ENCODE results near the gene EPHA7. TPM values are rescaled to one million over a fixed set of nuclear protein-coding genes. Genes with fewer than 3 reads are reported as not detected.

The EPHA7 gene
- total RNA-seq, 4 donors from 2014 or later = 158 to 262 (median 219) TPM

GRCh38 chr6:93327857-93328256, 91.5 kb downstream of the EPHA7 start:
- H3K9me3 ChIP-seq = no peaks in the 10 kb centered on the region
- 68% methylated on average over 3 of the region's 3 CpGs for WGBS
- no peaks in the 10 kb centered on the region for H3K27me3 ChIP-seq
- no peak for DNase-seq (ENCODE audit: extremely low spot score)
- no peaks in the 10 kb centered on the region for H3K36me3 ChIP-seq
- H3K27ac ChIP-seq (replicated peaks in 1 of 4) = no peak overlapping the region
- TF ChIP-seq POLR2A (IDR thresholded peaks at IDR 0.05; ENCODE audit: low read depth) (no peak), POLR2AphosphoS5 (IDR thresholded peaks at IDR 0.05) (no peak), CTCF (IDR thresholded peaks at IDR 0.05) (no peak), EP300 (IDR thresholded peaks at IDR 0.05) (no peak)
- peaks cover 0 to 23% (median 10%) of the 10 kb centered on the region in 4 donors for H3K4me1 ChIP-seq
- no peak overlapping the region for H3K4me3 ChIP-seq
- intact Hi-C loops (cut with DNase I) = no loop called here

- WGBS = 90% methylated on average over 3 of the region's 3 CpGs
- TF ChIP-seq POLR2A (IDR thresholded peaks at IDR 0.05; ENCODE audit: low read depth) (no peak), CTCF (IDR thresholded peaks at IDR 0.05) (no peak), EP300 (IDR thresholded peaks at IDR 0.05) (no peak)
- Histone ChIP-seq H3K4me3 (no peak overlapping the region), H3K27ac (replicated peaks in 1 of 4) (no peak overlapping the region), H3K27me3 (no peaks in the 10 kb centered on the region), H3K9me3 (no peaks in the 10 kb centered on the region), H3K4me1 (peaks cover 0 to 23% (median 10%) of the 10 kb centered on the region in 4 donors), H3K36me3 (no peaks in the 10 kb centered on the region)
- DNase-seq (ENCODE audit: extremely low spot score) = no peak
- intact Hi-C loops (cut with DNase I) = no loop called here
Measured at GRCh38 chr6:93325761-93326160, 93.6 kb downstream of the EPHA7 start.

GRCh38 chr6:93323630-93324029, 95.7 kb downstream of the EPHA7 start:
- no peaks in the 10 kb centered on the region for H3K27me3 ChIP-seq
- no peak for DNase-seq (ENCODE audit: extremely low spot score)
- no peak overlapping the region for H3K4me3 ChIP-seq
- no peaks in the 10 kb centered on the region for H3K9me3 ChIP-seq
- H3K27ac ChIP-seq (replicated peaks in 1 of 4) = no peak overlapping the region
- intact Hi-C loops (cut with DNase I) = no loop called here
- no peak for TF ChIP-seq POLR2A (IDR thresholded peaks at IDR 0.05; ENCODE audit: low read depth)
- no peak for TF ChIP-seq EP300 (IDR thresholded peaks at IDR 0.05)
- no peak for TF ChIP-seq POLR2AphosphoS5 (IDR thresholded peaks at IDR 0.05)
- TF ChIP-seq CTCF (IDR thresholded peaks at IDR 0.05) = no peak
- WGBS = 82% methylated on average over 1 of the region's 1 CpG
- peaks cover 0 to 28% (median 15%) of the 10 kb centered on the region in 4 donors for H3K4me1 ChIP-seq
- H3K36me3 ChIP-seq = no peaks in the 10 kb centered on the region

GRCh38 chr6:93322651-93323050, 96.7 kb downstream of the EPHA7 start:
- WGBS = 85% methylated on average over 1 of the region's 1 CpG
- intact Hi-C loops (cut with DNase I) = no loop called here

GRCh38 chr6:93319304-93319703, 100.1 kb downstream of the EPHA7 start:
- TF ChIP-seq POLR2A (IDR thresholded peaks at IDR 0.05; ENCODE audit: low read depth) (no peak), EP300 (IDR thresholded peaks at IDR 0.05) (no peak), POLR2AphosphoS5 (IDR thresholded peaks at IDR 0.05) (no peak), CTCF (IDR thresholded peaks at IDR 0.05) (no peak)
- intact Hi-C loops (cut with DNase I) = no loop called here
- no peak overlapping the region for H3K27ac ChIP-seq (replicated peaks in 1 of 4)
- peaks cover 0 to 25% (median 10%) of the 10 kb centered on the region in 4 donors for H3K4me1 ChIP-seq
- no peaks in the 10 kb centered on the region for H3K9me3 ChIP-seq
- 84% methylated on average over 2 of the region's 2 CpGs for WGBS
- H3K27me3 ChIP-seq = no peaks in the 10 kb centered on the region
- no peak for DNase-seq (ENCODE audit: extremely low spot score)
- H3K4me3 ChIP-seq = no peak overlapping the region
- no peaks in the 10 kb centered on the region for H3K36me3 ChIP-seq

More at GRCh38 chr6:93322651-93323050, 96.7 kb downstream of the EPHA7 start:
- TF ChIP-seq POLR2A (IDR thresholded peaks at IDR 0.05; ENCODE audit: low read depth) = no peak
- H3K4me3 ChIP-seq = no peak overlapping the region
- no peak for DNase-seq (ENCODE audit: extremely low spot score)
- H3K27ac ChIP-seq (replicated peaks in 1 of 4) = no peak overlapping the region
- no peaks in the 10 kb centered on the region for H3K27me3 ChIP-seq
- no peaks in the 10 kb centered on the region for H3K36me3 ChIP-seq
- no peaks in the 10 kb centered on the region for H3K9me3 ChIP-seq
- peaks cover 0 to 26% (median 18%) of the 10 kb centered on the region in 4 donors for H3K4me1 ChIP-seq
